GM04504 (cell line): ENCODE results near the gene TTC24.

Experiments
- DNase-seq: peaks from one replicate; pipeline ENCODE4 v3.0.0-alpha.2; 2012; ENCODE audit warnings: low read depth

The TTC24 gene

DNA sequence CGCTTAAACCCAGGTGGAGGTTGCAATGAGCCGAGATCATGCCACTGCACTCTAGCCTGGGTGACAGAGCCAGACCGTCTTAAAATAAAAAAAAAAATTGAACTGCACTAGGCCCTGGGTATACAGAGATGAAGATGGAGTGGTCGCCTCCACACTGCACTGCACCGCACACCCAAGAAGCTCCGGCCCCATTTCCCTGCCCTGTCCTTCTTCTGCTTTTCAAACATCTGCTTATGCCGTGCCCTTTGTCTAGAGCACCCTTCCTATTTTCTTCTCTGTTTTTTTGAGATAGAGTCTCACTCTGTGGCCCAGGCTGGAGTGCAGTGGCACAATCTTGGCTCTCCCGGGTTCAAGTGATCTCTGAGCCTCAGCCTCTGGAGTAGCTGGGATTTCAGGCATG lies 24.6 kb upstream of the TTC24 start:
- no peak for DNase-seq

DNA sequence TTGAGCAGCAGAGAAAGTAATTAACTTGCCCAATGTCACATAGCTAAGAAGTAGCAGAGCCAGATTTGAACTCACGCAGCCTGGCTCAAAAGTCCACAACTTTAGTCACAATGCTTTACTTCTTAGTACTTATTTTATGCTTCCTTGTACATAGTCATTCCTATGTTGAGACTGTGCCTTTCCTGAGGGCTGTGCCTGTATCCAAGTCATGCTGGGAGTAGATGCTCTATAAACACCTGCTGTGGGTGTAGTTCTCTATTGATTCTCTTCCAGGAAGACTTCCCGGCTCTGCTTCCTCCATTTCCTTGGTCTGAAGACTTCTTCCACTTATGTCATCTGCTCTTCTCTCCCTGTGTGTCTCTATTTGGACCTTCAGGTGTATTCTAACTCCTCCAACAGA lies 23.8 kb upstream of the TTC24 start:
- no peak for DNase-seq

GRCh38 chr1:156556354-156556753 lies 23.2 kb upstream of the TTC24 start:
- no peak for DNase-seq

DNA sequence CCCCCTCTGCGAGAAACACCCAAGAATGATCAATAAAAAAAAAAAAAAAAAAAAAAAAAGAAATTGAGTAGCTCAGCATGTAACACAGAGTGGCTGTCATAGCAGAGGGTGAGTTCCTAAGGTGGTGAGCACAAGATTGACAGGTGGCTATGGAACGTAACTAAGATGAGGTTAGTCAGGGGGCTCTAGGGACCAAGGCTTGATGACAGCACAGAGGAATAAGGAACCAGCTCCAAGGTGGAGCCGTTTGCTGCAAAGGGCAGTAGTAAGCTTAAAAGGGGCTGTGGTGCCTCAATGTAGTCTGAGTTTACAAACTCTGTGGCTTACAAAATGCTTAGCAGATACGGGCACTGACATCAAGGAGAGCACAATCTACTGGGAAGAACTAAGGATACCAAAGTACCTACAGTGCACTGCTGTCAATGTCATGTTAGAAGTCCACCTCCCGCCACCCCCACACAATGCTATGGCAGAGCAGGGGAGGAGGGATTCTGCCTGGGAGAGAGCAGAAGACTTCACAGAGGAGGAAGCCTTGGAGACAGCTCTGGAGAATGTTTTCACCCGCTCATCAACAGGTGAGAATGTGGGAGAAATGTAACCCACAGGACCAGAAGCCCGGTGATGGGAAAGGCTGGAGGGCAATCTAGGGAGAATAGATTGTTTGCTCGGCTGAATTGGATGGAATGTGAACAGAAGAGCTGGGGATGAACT lies 20.3 kb upstream of the TTC24 start:
- DNase-seq, result no peak

DNA sequence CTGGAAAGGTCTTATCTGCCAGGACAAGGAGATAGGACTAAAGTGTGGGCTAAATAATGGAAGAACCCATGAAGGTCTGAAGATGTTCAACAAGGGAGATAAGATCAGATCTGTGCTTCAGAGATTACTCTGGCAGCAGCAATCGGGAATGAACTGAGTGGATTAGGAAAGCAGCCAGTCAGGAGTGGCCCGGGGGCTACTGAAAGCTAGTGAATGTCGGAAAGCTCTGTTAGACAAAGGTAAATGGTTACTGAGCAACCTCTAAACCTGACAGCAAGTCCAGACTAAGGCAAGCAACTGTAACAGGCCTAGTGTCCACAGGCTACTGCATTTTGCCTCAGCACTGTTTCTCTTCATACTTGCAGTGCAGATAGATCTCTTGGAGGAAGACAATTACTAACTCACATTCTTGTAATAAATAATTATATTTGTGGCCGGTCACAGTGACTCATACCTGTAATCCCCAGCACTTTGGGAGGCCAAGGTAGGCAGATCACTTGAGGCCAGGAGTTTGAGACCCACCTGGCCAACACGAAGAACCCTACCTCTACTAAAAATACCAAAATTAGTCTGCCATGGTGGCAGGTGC lies 19.6 kb upstream of the TTC24 start:
- DNase-seq, result no peak

GRCh38 chr1:156560585-156561163 lies 18.8 kb upstream of the TTC24 start:
- no peak for DNase-seq

GRCh38 chr1:156565519-156565918 lies 14.0 kb upstream of the TTC24 start:
- DNase-seq, result no peak

DNA sequence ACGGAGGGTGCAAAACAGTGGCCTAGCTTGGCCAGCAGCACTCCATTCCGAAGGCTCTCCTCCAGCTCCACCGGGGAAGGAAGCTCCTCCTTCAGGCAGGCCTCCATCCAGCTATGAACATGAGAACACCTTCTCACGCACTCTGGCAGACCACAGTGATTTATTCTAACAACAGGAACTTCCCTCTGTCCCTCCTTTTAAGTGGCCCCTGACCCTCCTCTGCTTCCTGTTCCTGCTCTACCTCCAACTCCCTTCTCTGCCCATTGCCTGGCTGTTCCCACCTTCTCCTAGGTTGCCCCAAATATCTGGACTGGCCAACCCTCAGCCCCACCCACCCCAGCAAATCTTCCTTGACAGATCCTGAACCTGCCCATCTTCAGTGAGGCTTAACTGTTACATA lies 13.1 kb upstream of the TTC24 start:
- DNase-seq, result no peak

- DNase-seq, result peak; percentile 69
Measured at GRCh38 chr1:156571261-156571852, 8.2 kb upstream of the TTC24 start.

- DNase-seq, result peak; percentile 61
Measured at GRCh38 chr1:156571919-156572662, 7.4 kb upstream of the TTC24 start, which contains the start of gene IQGAP3. IQGAP3 (minus strand) TSS chr1:156572565; CDS start chr1:156572529, 36 bp downstream.

DNA sequence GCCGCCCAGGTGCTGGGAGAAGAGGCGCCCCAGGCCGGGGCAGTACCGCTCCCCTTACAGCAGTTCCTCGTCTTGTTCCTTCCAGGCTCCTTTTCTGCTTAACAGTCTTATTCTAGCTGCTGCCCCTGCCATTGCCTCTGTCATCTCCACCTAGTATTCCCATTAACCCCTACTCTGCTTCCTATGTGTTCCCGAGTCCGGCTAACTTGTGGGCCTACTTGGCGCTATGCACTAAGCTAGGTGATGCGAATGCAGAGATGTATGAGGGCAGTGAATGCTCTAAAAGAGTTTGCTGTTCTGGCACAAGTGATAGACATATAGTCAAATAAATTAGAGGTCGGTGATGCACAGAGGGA lies 6.9 kb upstream of the TTC24 start:
- DNase-seq, result no peak

GRCh38 chr1:156574039-156574633 lies 5.4 kb upstream of the TTC24 start:
- DNase-seq, result no peak

- no peak for DNase-seq
Measured at GRCh38 chr1:156577550-156577949, 2.0 kb upstream of the TTC24 start.

GRCh38 chr1:156578055-156578454 lies 1.5 kb upstream of the TTC24 start:
- no peak for DNase-seq

GRCh38 chr1:156581661-156582387 lies 2.3 kb downstream of the TTC24 start:
- DNase-seq, result no peak

DNA sequence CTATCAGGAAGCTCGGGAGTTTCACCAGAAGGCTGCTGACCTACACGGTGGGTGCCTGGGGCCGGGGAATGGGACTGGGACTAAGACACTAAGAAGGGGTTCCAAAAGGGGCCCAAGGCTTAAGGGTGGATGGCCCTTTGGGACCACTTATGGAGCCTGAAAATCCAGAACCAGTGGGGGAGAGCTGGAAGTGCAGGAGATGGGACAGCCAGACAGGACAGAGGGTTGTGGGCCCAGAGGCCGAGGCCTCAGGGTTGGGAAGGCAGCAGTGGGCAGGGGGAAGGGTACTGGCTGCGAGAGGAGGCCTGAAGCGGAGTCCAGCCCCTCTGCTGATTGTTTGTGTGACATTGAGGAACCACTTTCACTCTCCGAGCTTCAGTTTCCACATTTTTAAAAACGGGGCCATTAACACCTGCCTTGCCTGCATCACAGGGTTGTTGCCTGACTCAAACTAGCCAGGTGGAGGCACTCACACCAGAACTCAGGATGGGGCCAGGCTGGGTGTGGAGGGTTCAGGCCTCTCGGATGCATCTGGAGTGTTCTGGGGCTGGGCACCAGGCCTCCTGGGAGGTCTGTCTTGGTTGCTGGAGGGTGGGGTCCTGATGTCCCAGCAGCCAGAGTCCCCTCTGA lies 3.0 kb downstream of the TTC24 start:
- no peak for DNase-seq

GRCh38 chr1:156583821-156584622 lies 4.5 kb downstream of the TTC24 start:
- peak; percentile 43 for DNase-seq

DNA sequence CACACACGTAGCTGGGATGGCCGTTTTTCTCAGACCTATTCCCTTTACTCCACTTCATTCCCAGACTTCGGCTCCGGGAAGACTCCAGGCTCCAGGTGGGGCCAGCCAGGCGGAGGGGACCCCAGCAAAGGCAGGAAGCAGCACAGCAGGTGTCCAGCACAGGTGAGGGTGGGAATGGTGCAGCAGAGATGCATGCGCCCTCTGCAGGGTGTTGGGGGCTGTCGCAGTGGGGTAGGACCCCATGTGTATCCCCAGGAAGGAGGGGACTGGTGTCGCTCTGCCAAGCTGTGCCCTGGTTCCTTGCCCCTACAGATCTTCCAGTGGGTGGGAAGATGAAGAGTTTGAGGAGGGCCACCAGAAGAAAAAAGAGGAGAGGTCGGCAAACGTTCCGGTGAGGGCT lies 5.3 kb downstream of the TTC24 start:
- DNase-seq, result no peak

DNA sequence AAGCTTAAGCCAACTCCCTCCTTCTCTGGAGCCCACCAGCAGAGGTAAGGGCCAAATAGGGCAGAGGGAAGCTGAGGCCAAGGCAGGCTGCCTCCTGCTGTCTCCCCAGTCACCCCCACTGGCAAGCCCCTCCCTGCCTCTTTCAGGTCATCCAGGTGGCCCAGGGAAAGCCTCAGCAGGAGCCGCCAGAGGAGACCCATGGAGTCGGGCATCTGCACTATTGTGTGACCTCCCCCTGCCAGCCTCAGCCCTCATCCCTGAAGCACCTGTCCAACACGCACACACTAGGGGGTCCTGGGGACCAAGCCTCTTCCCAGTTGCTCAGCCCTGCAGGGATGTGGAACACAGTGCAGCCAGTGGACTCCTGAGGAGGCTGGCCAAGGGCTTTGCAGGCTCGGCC lies 6.8 kb downstream of the TTC24 start:
- DNase-seq, result no peak

GRCh38 chr1:156586892-156587477 lies 7.5 kb downstream of the TTC24 start:
- no peak for DNase-seq
